Astrocyte of the cerebellum (primary cell): Measurements from ENCODE around the gene FLRT1.
"Not testable (repeated sequence)": the region's sequence is repeated elsewhere in the genome, so short reads cannot be mapped to it uniquely, and the experiment has no call there.

ENCODE experiments used
- DNase-seq: peaks from one replicate; pipeline ENCODE4 v3.0.0-alpha.2; 2011; ENCODE audit warnings: low read depth
- H3K4me3 ChIP-seq: 2 replicates; pipeline ENCODE4 v1.5.1; 2011; ENCODE audit warnings: mild to moderate bottlenecking, low read depth, low read length, moderate library complexity
- CTCF ChIP-seq: IDR thresholded peaks from 2 replicates; pipeline ENCODE4 v1.5.1; 2012; ENCODE audit warnings: low read length, low read depth, moderate library complexity, mild to moderate bottlenecking; ENCODE audit errors: missing control alignments
- in situ Hi-C: cut with HindIII; loops from 2 replicates; pipeline ENCODE4 v1.10.0; 2017; ENCODE audit warnings: low sequenced_read_pairs

Gene FLRT1

DNA sequence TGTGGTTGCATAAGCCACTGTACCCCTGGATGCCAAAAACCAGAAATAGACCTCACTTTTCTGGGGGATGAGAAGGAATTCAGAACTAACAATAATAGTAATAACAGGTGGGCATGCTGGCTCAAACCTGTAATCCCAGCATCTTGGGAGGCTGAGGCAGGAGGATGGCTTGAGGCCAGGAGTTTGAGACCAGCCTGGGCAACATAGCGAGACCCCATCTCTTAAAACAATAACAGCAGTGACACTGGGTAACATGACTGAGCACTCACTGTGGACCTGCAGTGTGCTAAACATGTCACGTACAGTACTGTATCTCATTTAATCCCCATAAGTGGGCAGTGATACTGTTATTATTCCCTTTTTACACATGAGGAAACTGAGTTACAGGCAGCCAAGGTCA is 10.0 kb downstream of the FLRT1 start:
- in situ Hi-C loops = no loop called here
- no peak for TF ChIP-seq CTCF

GRCh38 chr11:64047373-64047772 is 11.6 kb downstream of the FLRT1 start:
- in situ Hi-C loops, H3K4me3 ChIP-seq, DNase-seq: not testable (repeated sequence)

More for the DNA sequence above, 10.0 kb downstream of the FLRT1 start:
- DNase-seq = no peak
- no peak overlapping the region for H3K4me3 ChIP-seq

- no peak overlapping the region for H3K4me3 ChIP-seq
- no peak for TF ChIP-seq CTCF
- DNase-seq = no peak
- in situ Hi-C loops = no loop called here
Observed at GRCh38 chr11:64048042-64048854, 12.5 kb downstream of the FLRT1 start.

DNA sequence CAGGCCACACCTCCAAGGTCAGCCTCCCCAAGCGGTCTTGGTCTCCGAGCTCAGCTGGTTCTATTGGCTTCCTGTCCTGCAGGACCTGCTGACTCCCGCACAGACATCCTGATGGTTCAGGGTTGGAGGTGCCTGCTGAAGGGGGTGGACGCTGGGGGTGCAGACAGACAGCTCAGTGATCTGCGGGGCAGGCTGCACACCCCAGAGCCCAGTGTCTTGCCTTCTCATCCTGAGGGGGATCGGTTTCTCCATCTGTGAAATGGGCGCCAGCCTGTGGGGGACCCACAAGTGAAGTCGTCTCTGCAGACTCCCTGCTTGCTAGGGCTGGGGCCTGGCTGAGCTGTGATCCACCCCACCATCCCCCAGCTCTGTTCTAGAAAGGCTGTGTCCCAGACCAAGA is 13.8 kb downstream of the FLRT1 start:
- H3K4me3 ChIP-seq = no peak overlapping the region
- TF ChIP-seq CTCF = no peak
- in situ Hi-C loops = no loop called here

DNA sequence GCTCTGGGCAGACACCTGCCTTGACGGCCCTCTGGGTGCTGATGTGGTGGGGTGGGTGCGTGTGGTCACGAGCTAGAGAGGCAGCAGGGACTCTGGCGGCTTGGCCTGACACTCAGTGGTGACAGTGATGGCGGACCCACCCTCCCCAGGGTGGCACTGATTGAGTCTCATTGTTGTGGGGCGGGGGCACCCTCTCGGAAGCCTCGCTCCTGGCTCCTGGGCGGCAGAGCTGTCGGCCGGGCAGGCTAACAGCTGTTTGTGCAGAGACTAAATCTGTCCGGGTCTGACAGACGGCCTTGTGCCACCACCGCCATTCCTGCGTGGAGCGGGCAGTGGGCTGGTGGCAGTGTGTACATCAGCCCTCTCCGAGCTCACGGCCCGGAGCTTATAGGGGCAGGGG is 15.6 kb downstream of the FLRT1 start:
- TF ChIP-seq CTCF = no peak
- H3K4me3 ChIP-seq = no peak overlapping the region
- no peak for DNase-seq
- in situ Hi-C loops = loop anchor here (5.0 kb wide), 1 partner anchor 44 kb away; no protein-coding TSS in a partner anchor

More for the DNA sequence above, 13.8 kb downstream of the FLRT1 start:
- no peak for DNase-seq

DNA sequence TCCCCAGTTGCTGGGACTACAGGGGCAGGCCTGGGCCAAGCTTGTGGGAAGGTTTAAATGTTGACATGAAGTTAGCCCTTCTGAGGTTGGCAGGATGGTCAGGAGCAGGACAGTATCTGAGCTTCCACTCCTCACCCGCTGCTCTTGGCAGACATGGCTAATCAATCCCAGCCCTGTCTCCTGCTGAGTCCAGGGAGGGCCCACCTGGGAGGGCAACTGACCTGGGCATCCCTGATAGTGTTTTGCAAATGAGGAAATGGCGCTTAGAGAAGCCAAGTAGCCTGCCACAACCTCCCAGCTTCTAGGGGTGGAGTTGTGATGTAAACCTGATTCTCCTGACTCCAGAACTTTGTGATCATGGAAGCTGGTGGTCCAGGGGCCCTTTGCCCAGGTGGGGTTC is 16.7 kb downstream of the FLRT1 start:
- no peak for DNase-seq
- in situ Hi-C loops = loop anchor here (5.0 kb wide), 1 partner anchor 45 kb away; no protein-coding TSS in a partner anchor
- TF ChIP-seq CTCF = no peak
- no peak overlapping the region for H3K4me3 ChIP-seq

DNA sequence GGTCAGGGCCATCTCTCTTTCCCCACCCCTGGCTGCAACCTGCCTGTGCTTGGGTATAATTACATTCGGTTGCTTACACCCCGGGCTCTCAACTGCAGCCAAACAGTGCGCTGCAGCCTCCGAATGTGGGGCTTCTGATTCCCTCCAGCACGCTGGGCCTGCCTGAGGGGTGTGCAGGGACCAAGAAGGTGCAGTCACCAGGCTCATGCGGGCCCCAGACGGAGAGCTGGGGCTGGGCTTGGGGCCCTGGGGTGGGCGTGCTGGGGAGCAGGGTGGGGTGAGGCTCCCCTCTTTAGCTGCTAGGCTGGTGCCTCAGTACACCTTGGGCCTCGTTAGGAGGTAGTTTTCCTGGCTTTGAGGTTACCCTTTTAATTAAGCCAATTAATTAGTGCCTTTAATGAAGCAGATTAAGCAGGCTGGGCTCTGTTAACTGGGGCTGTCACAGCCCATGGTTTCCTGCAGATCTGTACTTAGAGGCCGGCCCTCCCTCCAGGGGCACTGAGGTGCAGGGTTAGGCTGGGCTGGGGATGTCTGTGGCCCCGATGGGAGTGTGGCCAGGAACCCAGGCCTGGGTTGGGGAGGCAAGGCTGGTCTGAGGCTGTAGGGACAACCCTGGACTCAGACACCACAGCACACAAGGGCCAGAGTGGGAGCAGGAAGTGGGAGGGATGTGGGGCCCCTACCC is 17.3 kb downstream of the FLRT1 start:
- in situ Hi-C loops = loop anchor here (5.0 kb wide), 1 partner anchor 46 kb away; no protein-coding TSS in a partner anchor
- DNase-seq = no peak
- no peak for TF ChIP-seq CTCF
- H3K4me3 ChIP-seq = no peak overlapping the region
